K562 (cell line): Measurements from ENCODE around the gene MOK. TPM values are rescaled to one million over a fixed set of nuclear protein-coding genes. Genes with fewer than 3 reads are reported as not detected.

Experiments
- BCLAF1 ChIP-seq, 2 experiments: fragments of 450-650 bp in 1 of 2; IDR thresholded peaks; 2 replicates each; pipeline ENCODE4 v1.6.1; 2011 to 2017; ENCODE audit warnings: low read depth in 2 of 2, antibody characterized with exemption in 1 of 2, borderline replicate concordance in 1 of 2, low read length in 1 of 2, mild to moderate bottlenecking in 1 of 2, mixed read lengths in 1 of 2; ENCODE audit not compliant: control insufficient read depth in 1 of 2
- CC2D1A ChIP-seq: fragments of 450-650 bp; IDR thresholded peaks from 2 replicates; pipeline ENCODE4 v1.6.1; 2017; ENCODE audit warnings: mild to moderate bottlenecking
- EP400 ChIP-seq: fragments of 450-650 bp; IDR thresholded peaks from 2 replicates; pipeline ENCODE4 v1.6.1; 2017; ENCODE audit warnings: antibody characterized with exemption, mild to moderate bottlenecking, moderate library complexity
- FOXP1 ChIP-seq: sonication (generic); formaldehyde crosslinking; IDR thresholded peaks from 2 replicates; pipeline ENCODE4 v1.8.0; 2022; ENCODE audit warnings: mild to moderate bottlenecking, missing genetic modification reagents
- GABPB1 ChIP-seq: sonication (generic); formaldehyde crosslinking; IDR thresholded peaks from 2 replicates; pipeline ENCODE4 v1.8.0; 2022; ENCODE audit warnings: mild to moderate bottlenecking, missing genetic modification reagents
- HDAC1 ChIP-seq, 2 experiments: fragments of 450-650 bp; IDR thresholded peaks; 2 replicates each; pipeline ENCODE4 v1.6.1; 2016 to 2017; ENCODE audit warnings: inconsistent platforms in 1 of 2, mild to moderate bottlenecking in 1 of 2, moderate library complexity in 1 of 2
- KAT8 ChIP-seq: fragments of 450-650 bp; IDR thresholded peaks from 2 replicates; pipeline ENCODE4 v1.6.1; 2016; ENCODE audit warnings: low read depth, mild to moderate bottlenecking
- NFIC ChIP-seq: fragments of 450-650 bp; IDR thresholded peaks from 2 replicates; pipeline ENCODE4 v1.6.1; 2017; ENCODE audit warnings: mild to moderate bottlenecking, inconsistent platforms
- PML ChIP-seq: IDR thresholded peaks from 2 replicates; pipeline ENCODE4 v1.6.1; 2012; ENCODE audit warnings: low read length, inconsistent platforms
- REST ChIP-seq, 2 experiments: fragments of 450-650 bp; formaldehyde crosslinking in 1 of 2; IDR thresholded peaks; 2 replicates each; pipeline versions ENCODE4 v1.4.0 to v1.6.1; 2014 to 2020; ENCODE audit warnings: mild to moderate bottlenecking in 2 of 2, borderline replicate concordance in 1 of 2, low read depth in 1 of 2
- SAFB ChIP-seq: fragments of 200-400 bp; formaldehyde crosslinking; IDR thresholded peaks from 2 replicates; pipeline ENCODE4 v1.6.1; 2017; ENCODE audit warnings: low read depth, low read length, borderline replicate concordance
- SRF ChIP-seq, 2 experiments: fragments of 250-450, 450-650 bp in 1 of 2; sonication (Bioruptor Pico) in 1 of 2; sonication (generic) in 1 of 2; formaldehyde crosslinking; IDR thresholded peaks; 2 replicates each; pipeline versions ENCODE4 v1.5.0 to v1.5.1; 2020 to 2022; ENCODE audit warnings: mild to moderate bottlenecking in 1 of 2, missing genetic modification reagents in 1 of 2
- SUPT5H ChIP-seq: fragments of 450-650 bp; IDR thresholded peaks from 2 replicates; pipeline ENCODE4 v1.6.1; 2016
- TGIF2 ChIP-seq: sonication (generic); formaldehyde crosslinking; IDR thresholded peaks from 2 replicates; pipeline ENCODE4 v1.8.1; 2022; ENCODE audit warnings: mild to moderate bottlenecking, missing genetic modification reagents, moderate library complexity
- TOE1 ChIP-seq, 2 experiments: fragments of 450-650 bp in 1 of 2; sonication (generic) in 1 of 2; formaldehyde crosslinking in 1 of 2; IDR thresholded peaks; 2 replicates each; pipeline versions ENCODE4 v1.7.1 to v1.8.0; 2016 to 2022; ENCODE audit warnings: borderline replicate concordance in 2 of 2, mild to moderate bottlenecking in 2 of 2, antibody characterized with exemption in 1 of 2, inconsistent platforms in 1 of 2, low read depth in 1 of 2, missing genetic modification reagents in 1 of 2, moderate library complexity in 1 of 2
- ZFX ChIP-seq: sonication (generic); formaldehyde crosslinking; IDR thresholded peaks from 2 replicates; pipeline ENCODE4 v1.8.0; 2022; ENCODE audit warnings: mild to moderate bottlenecking, missing genetic modification reagents, moderate library complexity
- polyA plus RNA-seq, 8 experiments: library from polyadenylated mRNA; depleted of rRNA in 4 of 8; stranded (reverse) in 5 of 8; unstranded in 3 of 8; fragments of >200 nt; fragmentation: Nextera tagmentation in 2 of 8; fragmentation: Illumina TruSeq in 1 of 8; extraction: Ambion mirVana in 2 of 8; extraction: Trizol in 1 of 8; gene quantifications; 2 replicates each; pipeline versions ENCODE4 v1.2.1 to v1.2.3, GENCODE V29; 2011 to 2014; ENCODE audit warnings: inconsistent platforms in 1 of 8, missing spikeins in 1 of 8
- total RNA-seq, 7 experiments: library from RNA; depleted of rRNA in 6 of 7; stranded (reverse); fragments of >200 nt in 6 of 7; fragmentation: Illumina TruSeq in 2 of 7; extraction: Trizol in 2 of 7; gene quantifications; 2 replicates each; pipeline versions ENCODE4 v1.2.1 to v1.2.3, GENCODE V29; 2011 to 2021; ENCODE audit warnings: low replicate concordance in 1 of 7

MOK gene
- total and polyA plus RNA-seq, 9 of the 15 experiments (the other 6 are each of a cell fraction or from before 2014, with no cell fraction given), result 1.3 to 8.4 (median 5.3) TPM

GRCh38 chr14:102314242-102315011 is 9.5 kb upstream of the MOK start (continued):
- TF ChIP-seq REST (IDR thresholded peaks at IDR 0.05; ENCODE audit: borderline replicate concordance) (peak; percentile 81), REST (CRISPR knock-in tag; IDR thresholded peaks at IDR 0.05; ENCODE audit: low read depth) (no peak), NFIC (peak; percentile 40; the same call in 1 of the 2 replicates), SRF (CRISPR knock-in tag; IDR thresholded peaks at IDR 0.05) (peak in 1 of 2 experiments; percentile 46; a peak in 1 of 4 replicates), EP400 (peak; percentile 71), KAT8 (no peak), HDAC1 (IDR thresholded peaks at IDR 0.05) (peak; percentile 19 to 69; a peak in 2 of 4 replicates), BCLAF1 (IDR thresholded peaks at IDR 0.05; ENCODE audit: borderline replicate concordance in 1 of 2, control insufficient read depth in 1 of 2, low read depth in 2 of 2, low read length in 1 of 2) (no peak), TGIF2 (CRISPR knock-in tag) (no peak), SUPT5H (no peak), TOE1 (IDR thresholded peaks at IDR 0.05; ENCODE audit: borderline replicate concordance) (peak; percentile 45; the same call in 1 of the 2 replicates), TOE1 (CRISPR knock-in tag; IDR thresholded peaks at IDR 0.05; ENCODE audit: borderline replicate concordance, low read depth) (no peak), GABPB1 (CRISPR knock-in tag) (peak; percentile 41; the same call in 1 of the 2 replicates), CC2D1A (peak; percentile 45; the same call in 1 of the 2 replicates), SAFB (peak; percentile 92), ZFX (CRISPR knock-in tag) (peak; percentile 39; the same call in 1 of the 2 replicates), FOXP1 (CRISPR knock-in tag) (peak; percentile 58; the same call in 1 of the 2 replicates), PML (no peak)
